HG02759 (cell line): Measurements from ENCODE around the gene SEPTIN1.
A peak's percentile ranks its signal among the peaks of the same experiment; 100 is the strongest.
"Not testable (repeated sequence)": the region's sequence is repeated elsewhere in the genome, so short reads cannot be mapped to it uniquely, and the experiment has no call there.

Experiments
- ATAC-seq: cut with Tn5 transposase; IDR thresholded peaks from one replicate; pipeline ENCODE4 v1.9.1; 2021; ENCODE audit warnings: mild to moderate bottlenecking, moderate library complexity; ENCODE audit not compliant: unreplicated experiment

SEPTIN1 gene

DNA sequence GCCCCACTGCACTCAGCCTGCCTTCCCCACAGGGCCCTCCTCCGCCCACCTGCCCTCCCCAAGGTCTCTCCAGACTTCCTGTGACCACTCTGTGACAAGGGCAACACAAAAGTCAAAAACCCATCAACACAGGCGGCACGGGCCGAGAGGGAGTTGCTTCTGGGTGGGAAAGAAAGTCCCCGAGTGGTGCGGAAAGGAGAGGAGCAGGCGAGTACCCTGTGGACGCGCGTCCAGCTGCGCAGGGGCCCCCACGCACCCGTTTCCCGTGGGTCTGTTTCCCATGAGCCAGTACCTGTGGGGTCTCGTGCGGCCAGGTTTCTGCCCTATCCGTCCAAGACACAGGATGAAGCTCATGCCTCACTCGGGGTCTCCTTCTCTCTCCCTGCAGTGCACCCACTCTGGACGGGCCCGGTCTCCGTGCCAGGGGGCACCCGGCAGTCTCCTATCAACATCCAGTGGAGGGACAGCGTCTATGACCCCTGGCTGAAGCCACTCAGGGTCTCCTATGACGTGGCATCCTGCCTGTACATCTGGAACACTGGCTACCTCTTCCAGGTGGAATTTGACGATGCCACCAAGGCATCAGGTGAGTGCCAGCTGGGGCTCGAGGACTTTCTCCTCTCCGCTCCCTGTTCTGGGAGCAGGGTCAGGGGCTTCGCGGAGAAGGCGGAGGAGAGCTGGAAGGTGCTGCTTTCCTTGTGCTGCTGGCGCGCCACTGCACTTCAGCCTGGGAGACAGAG, 39.4 kb downstream of the SEPTIN1 start:
- no peak for ATAC-seq

DNA sequence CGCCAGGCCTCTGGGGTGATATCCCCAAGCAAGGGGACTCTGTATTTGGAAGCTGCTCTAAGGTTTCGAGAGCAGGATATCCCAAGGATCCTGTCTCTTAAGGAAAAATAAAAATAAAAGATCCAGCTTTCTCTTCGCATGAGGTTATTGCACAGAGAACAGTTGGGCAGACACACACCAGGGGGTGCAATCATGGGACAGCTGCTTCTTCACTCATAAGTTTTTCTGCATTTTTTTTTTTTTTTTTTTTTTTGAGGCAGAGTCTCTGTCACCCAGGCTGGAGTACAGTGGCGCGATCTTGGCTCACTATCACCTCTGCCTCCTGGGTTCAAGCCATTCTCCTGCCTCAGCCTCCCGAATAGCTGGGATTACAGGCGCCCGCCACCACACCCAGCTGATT, 40.4 kb downstream of the SEPTIN1 start:
- not testable (repeated sequence) for ATAC-seq

DNA sequence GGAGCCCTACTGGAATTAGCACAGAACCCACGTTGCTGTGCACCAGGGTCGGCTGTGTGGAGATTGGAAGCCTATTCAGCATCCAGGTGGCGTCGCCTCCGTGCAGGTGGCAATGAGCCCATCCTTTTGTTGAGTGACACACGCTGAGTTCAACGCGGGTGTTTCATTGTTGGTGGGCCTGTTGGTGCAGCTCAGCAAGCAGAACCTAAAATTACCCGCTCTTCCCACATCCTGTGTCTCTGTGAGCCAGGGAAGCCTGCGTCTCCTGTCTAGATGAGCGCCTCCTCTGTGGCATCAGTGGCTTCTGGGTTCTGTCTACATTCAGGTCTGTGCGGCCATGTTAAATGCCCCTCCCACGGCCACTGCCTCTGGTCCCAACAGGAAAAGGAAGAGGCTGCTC, 41.7 kb downstream of the SEPTIN1 start:
- no peak for ATAC-seq

DNA sequence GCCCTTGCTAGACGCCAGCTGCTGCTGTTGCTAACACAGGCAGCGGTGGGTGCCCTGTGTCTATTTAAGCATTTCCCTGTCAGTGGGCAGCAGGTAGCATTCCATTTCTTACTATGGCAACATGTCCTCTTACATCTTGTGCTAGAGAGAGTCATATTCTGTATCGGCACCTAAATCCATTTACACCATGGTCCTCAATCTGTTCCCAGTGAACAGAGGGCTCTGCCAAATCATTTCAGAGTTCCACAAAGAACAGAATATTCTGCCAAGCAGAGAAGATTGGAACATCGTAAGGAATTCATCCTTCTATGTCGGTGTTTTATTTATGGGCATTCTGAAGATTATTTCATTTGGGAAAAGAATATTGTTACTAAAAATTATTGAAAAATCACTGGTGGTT, 43.6 kb downstream of the SEPTIN1 start:
- ATAC-seq: not testable (repeated sequence)

DNA sequence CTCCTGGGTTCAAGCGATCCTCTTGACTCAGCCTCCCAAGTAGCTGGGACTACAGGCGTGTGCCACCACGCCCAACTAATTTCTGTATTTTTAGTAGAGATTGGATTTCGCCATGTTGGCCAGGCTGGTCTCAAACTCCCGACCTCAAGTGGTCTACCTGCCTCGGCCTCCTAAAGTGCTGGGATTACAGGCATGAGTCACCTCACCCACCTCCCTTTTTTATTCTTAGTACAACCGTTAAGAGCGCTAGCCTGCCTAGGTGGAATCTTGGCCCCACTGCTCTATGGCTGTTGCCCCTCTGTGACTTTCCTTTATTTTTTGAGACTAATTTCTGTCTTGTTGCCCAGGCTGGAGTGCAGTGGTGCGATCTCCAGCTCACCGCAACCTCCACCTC, 44.4 kb downstream of the SEPTIN1 start:
- not testable (repeated sequence) for ATAC-seq

DNA sequence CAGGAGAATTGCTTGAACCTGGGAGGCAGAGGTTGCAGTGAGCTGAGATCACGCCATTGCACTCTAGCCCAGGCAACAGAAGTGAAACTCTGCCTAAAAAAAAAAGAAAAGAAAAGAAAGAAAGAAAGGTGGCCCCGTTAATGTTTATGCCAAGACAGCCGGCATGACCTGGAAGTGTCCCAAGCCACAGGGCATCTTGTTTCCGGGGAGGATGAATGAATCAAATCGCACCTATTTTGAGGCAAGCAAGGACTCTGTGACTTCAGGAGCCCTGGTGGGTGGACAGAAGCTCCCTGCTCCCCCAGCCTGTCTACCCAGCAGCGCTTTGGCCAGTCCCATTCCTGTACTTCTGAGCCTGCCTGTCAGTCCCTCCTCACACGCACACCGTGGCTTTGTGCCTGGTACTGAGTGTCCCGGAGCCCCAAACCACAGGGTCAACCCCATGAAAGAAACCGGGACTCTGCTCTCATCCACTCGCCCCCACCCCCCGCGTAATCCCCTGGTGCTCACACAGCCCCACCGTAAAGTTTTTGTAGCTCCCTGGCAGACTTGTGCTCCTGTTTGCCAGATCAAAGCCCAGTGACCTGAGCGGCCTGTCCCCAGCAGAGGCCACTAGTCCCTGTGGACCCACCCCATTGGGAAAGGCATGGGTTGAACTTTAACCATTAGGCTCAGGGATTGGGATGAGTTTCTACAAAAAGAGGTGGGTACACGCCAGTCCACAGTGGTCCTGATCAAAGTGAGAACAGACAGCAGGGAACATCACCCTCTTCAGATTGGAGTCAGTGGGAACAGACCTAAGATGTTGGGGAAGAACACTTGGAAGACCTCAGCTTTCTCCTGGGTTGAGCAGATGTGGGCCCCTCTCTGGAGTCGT, 46.5 kb downstream of the SEPTIN1 start:
- ATAC-seq: peak; percentile 2

DNA sequence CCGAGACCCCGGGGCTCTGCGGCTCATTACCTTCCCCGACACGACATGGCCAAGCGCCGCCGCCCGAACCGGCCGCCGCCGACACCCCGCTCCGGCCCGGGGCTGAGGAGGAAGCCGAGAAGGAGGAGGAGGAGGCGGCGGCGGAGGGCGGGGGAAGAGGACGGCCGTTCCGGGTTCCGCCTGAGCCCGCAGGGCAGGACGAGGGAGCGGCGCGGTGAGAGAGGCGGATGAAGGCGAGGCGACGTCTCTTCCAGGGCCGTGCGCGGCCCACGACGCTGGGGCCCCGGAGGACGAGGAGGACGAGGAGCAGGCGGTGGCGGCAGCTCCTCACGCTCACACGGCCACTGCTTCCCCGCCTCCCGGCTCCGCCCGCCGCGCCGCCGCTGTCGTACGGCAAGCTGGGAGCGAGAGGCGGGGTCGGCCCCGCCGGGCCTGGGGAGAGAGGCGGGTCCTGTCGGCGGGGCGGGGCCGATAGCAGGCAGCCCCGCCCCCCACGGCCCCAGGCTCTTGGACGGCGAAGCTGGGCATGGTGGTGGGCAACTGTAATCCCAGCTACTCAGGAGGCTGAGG, 47.2 kb downstream of the SEPTIN1 start:
- ATAC-seq: peak; percentile 79

DNA sequence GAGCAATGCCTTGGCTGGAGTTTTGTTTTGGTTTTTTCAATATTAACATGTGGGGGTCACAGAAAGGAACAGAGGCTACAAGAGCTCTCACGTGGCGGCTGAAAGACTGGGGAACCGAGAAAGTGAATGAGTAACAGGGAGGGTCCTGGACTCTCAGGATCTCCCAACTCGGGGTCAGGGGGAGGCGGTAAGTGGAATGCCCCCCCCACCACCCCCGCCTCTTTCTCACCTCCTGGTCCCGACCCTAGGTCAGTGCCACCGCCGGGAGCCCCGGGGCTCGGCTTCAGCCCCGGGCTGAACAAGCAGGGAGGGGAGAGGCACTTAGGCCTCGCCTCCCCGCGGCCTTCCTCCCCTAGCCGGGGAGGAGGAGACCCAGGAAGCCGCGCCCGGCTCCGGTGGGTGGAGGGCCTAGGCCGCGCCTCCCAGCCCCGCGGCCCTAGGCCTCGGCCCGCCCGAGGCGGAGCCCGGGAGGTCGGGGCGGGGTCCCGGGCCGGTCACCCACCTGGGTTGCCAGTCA, 47.8 kb downstream of the SEPTIN1 start:
- peak; percentile 86 for ATAC-seq
